Measurements from ENCODE around the gene RRP1. TPM values are rescaled to one million over a fixed set of nuclear protein-coding genes. Genes with fewer than 3 reads are reported as not detected.

RRP1 gene
- total RNA-seq, 1 experiment from 2014 or later, result 76.4 TPM

DNA sequence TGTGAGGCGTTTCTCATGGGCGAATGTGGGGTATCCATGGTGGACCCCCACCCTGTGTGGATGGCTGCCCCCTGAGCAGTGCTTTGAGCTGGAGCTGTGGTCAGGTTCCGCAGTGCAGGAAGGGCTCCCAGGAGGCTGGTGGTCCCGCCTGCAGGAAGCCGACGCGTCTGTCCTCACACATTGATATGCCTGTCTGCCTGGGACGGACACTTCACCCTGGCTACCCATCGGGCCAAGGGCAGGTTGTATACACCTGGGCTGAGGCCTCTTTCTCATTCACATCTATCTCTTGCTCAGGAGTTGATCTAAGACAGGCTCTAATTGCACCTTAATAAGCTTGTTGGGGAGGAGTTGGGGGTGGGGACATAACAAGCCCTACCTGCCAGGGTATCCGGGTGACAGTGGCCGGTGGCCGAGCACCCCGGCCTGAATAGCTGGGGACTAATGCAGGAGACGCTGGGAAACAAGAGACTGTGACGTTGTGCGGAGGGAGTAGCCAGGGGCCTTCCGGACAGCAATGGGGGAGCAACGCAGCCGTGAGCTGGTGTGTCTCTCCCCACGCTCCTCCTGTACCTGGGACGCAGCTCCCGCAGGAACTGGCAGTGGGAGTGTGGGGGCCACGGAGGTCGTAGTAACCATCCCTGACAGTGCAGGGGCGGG lies 48.8 kb upstream of the RRP1 start:
- Histone ChIP-seq H2AFZ (ENCODE audit: low read length) (no peak overlapping the region), H3K27me3 (ENCODE audit: low read length) (no peaks in the 10 kb centered on the region), H3K79me2 (ENCODE audit: low read length) (peaks cover 38% of the 10 kb centered on the region), H4K20me1 (ENCODE audit: low read length) (0 out of 2 replicates have a peak, but pooled peaks cover 12% of the 10 kb centered on the region), H3K9me2 (replicated peaks; ENCODE audit: low read length) (no peaks in the 10 kb centered on the region), H3F3A (ENCODE audit: low read length, unreplicated experiment) (no peaks in the 10 kb centered on the region), H3K4me1 (ENCODE audit: insufficient read depth, low read length) (0 out of 2 replicates have a peak, but pooled peaks cover 3% of the 10 kb centered on the region), H3K4me3 (ENCODE audit: low read length) (no peak overlapping the region), H3K9me3 (ENCODE audit: low read length) (no peaks in the 10 kb centered on the region), H3K27ac (ENCODE audit: low read length) (no peak overlapping the region), H3K4me2 (ENCODE audit: low read length) (no peak overlapping the region), H3K9ac (ENCODE audit: low read length) (no peak overlapping the region), H3K36me3 (ENCODE audit: low read depth, low read length) (peaks cover 49% of the 10 kb centered on the region)
- TF ChIP-seq, protein P1, sequence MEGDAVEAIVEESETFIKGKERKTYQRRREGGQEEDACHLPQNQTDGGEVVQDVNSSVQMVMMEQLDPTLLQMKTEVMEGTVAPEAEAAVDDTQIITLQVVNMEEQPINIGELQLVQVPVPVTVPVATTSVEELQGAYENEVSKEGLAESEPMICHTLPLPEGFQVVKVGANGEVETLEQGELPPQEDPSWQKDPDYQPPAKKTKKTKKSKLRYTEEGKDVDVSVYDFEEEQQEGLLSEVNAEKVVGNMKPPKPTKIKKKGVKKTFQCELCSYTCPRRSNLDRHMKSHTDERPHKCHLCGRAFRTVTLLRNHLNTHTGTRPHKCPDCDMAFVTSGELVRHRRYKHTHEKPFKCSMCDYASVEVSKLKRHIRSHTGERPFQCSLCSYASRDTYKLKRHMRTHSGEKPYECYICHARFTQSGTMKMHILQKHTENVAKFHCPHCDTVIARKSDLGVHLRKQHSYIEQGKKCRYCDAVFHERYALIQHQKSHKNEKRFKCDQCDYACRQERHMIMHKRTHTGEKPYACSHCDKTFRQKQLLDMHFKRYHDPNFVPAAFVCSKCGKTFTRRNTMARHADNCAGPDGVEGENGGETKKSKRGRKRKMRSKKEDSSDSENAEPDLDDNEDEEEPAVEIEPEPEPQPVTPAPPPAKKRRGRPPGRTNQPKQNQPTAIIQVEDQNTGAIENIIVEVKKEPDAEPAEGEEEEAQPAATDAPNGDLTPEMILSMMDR (conservative IDR thresholded peaks at IDR 0.05; ENCODE audit: low read depth, low read length), result no peak
- no peak for TF ChIP-seq EZH2 (IDR thresholded peaks at IDR 0.05; ENCODE audit: low read length, unreplicated experiment)
- TF ChIP-seq EZH2phosphoT487 (IDR thresholded peaks at IDR 0.05; ENCODE audit: borderline replicate concordance, low read length), result no peak
- DNase-seq (no peak), ATAC-seq (peak; percentile 42)
- CTCF ChIA-PET, result no interaction called here
- no TSS peak for BruUV-seq (replicated peaks)
- POLR2A ChIA-PET (ENCODE audit: unreplicated experiment), result interaction anchor here (0.6 kb wide), 1 partner anchor 155 kb away, joined by 4 read pairs; no protein-coding TSS in a partner anchor
- intact Hi-C loops (cut with micrococcal nuclease), result no loop called here

DNA sequence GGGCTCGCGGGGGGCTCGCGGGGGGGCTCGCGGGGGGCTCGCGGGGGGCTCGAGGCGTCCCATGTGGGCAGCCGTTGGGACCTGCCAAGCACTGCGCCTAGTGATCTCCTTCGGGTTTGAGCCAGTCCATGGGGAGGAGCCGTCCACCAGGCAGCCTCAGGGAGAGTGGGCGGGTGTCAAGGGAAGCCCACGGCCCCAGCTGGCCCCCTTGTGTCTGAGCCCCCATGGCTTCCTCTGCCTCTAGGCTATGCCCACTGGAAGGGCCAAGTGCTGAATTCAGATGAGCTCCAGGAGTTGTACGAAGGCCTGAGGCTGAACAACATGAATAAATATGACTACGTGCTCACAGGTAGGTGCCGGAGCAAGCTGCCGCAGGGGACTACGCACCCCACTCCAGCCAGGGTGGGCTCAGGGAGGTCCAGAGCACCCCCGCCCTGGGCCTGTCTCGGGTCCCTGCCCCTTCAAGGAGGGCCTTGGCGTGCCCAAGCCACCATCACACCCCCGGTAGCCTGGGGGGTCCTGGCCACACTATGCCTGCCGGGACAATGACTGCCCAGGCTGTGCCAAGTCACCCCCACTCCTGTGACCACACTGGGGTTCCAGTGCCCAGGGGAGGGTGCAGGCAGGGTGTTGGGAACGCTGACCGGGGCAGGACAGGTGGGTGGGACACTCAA lies 47.8 kb upstream of the RRP1 start:
- Histone ChIP-seq H3K9me2 (replicated peaks; ENCODE audit: low read length) (no peaks in the 10 kb centered on the region), H3F3A (ENCODE audit: low read length, unreplicated experiment) (no peaks in the 10 kb centered on the region), H3K27me3 (ENCODE audit: low read length) (no peaks in the 10 kb centered on the region), H3K79me2 (ENCODE audit: low read length) (peaks cover 29% of the 10 kb centered on the region), H3K4me3 (ENCODE audit: low read length) (no peak overlapping the region), H3K9me3 (ENCODE audit: low read length) (no peaks in the 10 kb centered on the region), H3K4me1 (ENCODE audit: insufficient read depth, low read length) (no peaks in the 10 kb centered on the region), H3K36me3 (ENCODE audit: low read depth, low read length) (peaks cover 48% of the 10 kb centered on the region), H3K9ac (ENCODE audit: low read length) (no peak overlapping the region), H3K4me2 (ENCODE audit: low read length) (no peak overlapping the region), H2AFZ (ENCODE audit: low read length) (no peak overlapping the region), H3K27ac (ENCODE audit: low read length) (no peak overlapping the region), H4K20me1 (ENCODE audit: low read length) (0 out of 2 replicates have a peak, but pooled peaks cover 12% of the 10 kb centered on the region)
- BruUV-seq (replicated peaks), result no TSS peak
- no peak for DNase-seq
- ChIA-PET POLR2A (ENCODE audit: unreplicated experiment) (no interaction called here), CTCF (no interaction called here)
- no peak for ATAC-seq
- TF ChIP-seq EZH2phosphoT487 (IDR thresholded peaks at IDR 0.05; ENCODE audit: borderline replicate concordance, low read length) (no peak), EZH2 (IDR thresholded peaks at IDR 0.05; ENCODE audit: low read length, unreplicated experiment) (no peak)
- TF ChIP-seq, protein P1 (conservative IDR thresholded peaks at IDR 0.05; ENCODE audit: low read depth, low read length), result no peak
- intact Hi-C loops (cut with micrococcal nuclease), result no loop called here

DNA sequence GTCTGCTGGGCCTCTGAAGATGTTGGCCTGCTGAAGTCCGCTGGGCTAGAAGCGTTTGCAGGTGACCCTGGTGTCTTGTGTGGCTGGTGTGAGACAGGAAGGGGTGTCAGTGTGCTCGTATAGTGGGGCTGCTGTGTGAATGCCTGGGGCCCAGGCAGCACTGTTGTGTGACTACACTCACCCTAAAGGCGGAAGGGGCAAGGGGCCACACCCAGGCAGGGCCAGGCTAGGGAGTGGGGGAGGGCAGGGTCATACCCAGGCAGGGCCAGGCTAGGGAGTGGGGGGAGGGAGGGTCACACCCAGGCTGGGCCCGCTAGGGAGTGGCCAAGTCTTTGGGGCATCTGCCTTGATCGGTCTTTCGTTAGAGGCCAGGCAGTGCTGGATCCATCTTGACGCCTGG lies 45.4 kb upstream of the RRP1 start:
- BruUV-seq (replicated peaks), result no TSS peak
- H3K4me1 ChIP-seq (ENCODE audit: insufficient read depth, low read length), result no peaks in the 10 kb centered on the region
- no peaks in the 10 kb centered on the region for H3K9me2 ChIP-seq (replicated peaks; ENCODE audit: low read length)
- no peak overlapping the region for H3K27ac ChIP-seq (ENCODE audit: low read length)
- no peak for ATAC-seq
- intact Hi-C loops (cut with micrococcal nuclease), result no loop called here
- no peak overlapping the region for H2AFZ ChIP-seq (ENCODE audit: low read length)
- peaks cover 44% of the 10 kb centered on the region for H3K36me3 ChIP-seq (ENCODE audit: low read depth, low read length)
- H4K20me1 ChIP-seq (ENCODE audit: low read length), result 0 out of 2 replicates have a peak, but pooled peaks cover 4% of the 10 kb centered on the region
- H3K27me3 ChIP-seq (ENCODE audit: low read length), result no peaks in the 10 kb centered on the region
- peaks cover 13% of the 10 kb centered on the region; the same call in 1 of the 2 replicates for H3K79me2 ChIP-seq (ENCODE audit: low read length)
- POLR2A ChIA-PET (ENCODE audit: unreplicated experiment), result no interaction called here
- no peak overlapping the region for H3K9ac ChIP-seq (ENCODE audit: low read length)
- TF ChIP-seq EZH2 (IDR thresholded peaks at IDR 0.05; ENCODE audit: low read length, unreplicated experiment), result no peak
- TF ChIP-seq, protein P1 (conservative IDR thresholded peaks at IDR 0.05; ENCODE audit: low read depth, low read length), result no peak
- no peak for TF ChIP-seq EZH2phosphoT487 (IDR thresholded peaks at IDR 0.05; ENCODE audit: borderline replicate concordance, low read length)
- no peak for DNase-seq
- H3K4me2 ChIP-seq (ENCODE audit: low read length), result no peak overlapping the region
- H3F3A ChIP-seq (ENCODE audit: low read length, unreplicated experiment), result no peaks in the 10 kb centered on the region
- no peaks in the 10 kb centered on the region for H3K9me3 ChIP-seq (ENCODE audit: low read length)
- H3K4me3 ChIP-seq (ENCODE audit: low read length), result no peak overlapping the region
- CTCF ChIA-PET, result no interaction called here
